ENCODE measurements around the gene THAP10.
"Not testable (repeated sequence)": the region's sequence is repeated elsewhere in the genome, so short reads cannot be mapped to it uniquely, and the experiment has no call there.

Gene THAP10

DNA sequence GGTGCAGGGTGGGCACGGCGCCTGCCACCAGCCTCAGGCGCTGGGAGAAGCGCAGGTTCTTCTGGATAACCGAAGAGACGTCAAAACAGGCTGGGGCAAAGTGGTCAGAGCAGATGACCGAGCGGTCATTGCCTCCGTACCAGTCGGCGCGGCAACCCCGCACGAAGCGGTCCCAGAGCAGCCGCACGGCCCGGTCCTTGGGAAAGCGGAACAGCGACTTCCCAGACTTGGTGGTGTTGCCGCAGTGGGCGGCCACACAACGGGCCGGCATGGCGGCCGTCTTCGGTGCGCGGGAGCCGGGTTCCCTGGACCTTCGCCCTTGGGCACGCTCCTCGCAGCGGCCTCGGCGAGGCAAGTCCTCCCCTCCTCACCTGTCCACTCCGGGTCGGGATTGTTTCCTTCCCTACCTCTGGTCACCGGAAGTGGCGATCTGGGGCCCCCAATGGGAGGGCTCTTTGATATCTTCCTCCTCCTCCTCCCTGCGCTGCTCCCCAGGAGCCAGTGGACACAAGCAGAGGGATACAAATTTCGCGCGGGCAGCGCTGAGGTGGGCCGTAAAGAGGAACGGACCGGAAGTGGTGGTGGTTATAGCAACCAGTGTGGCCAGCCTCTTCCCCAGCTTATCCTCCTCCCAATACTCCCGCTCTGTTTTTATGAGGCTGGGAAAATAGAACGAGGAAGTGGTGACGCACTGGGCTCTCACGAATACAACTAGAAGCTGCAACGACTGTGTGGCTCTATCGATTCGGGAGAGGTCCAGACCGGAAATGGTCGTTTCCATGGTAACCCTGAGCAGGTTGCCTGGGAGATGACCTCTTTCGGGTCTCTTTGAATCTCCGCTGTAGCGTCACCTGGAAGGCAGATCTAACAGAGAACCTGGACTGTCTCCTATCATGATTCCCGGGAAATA, at the start of gene THAP10, which contains the start of gene LRRC49:
Gene THAP10, minus strand, starts transcription at position 432 of the 910 bp plus-strand sequence. Its CDS starts 161 bp downstream, at position 271.
Gene LRRC49, plus strand, starts transcription at position 825 of the 910 bp plus-strand sequence. Its CDS starts 69 bp downstream, at position 894.
- peak in 1 of 2 donors; percentile 27 for DNase-seq (ENCODE audit: low read depth in 1 of 2, low spot score in 1 of 2)

DNA sequence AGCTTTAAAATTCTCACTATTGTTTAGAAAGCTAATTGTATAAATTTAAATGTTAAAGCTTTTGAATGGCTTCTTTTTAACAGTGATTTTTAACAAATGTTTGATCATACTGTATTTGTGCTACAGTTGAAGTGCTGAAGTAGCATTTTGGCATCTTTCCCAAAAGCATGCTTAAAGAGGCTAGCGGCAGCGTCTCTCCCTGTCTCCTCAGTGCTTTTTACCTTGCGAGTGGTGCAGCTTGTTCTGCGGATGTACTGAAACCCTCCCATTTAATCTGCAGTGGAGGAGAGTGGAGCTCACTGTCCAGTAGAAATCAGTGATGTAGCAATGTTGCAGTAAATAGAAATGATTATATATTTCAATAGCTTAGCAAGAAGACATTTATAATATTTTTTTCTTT, 44.1 kb upstream of the THAP10 start:
- DNase-seq (ENCODE audit: low read depth in 1 of 2, low spot score in 1 of 2) = no peak

DNA sequence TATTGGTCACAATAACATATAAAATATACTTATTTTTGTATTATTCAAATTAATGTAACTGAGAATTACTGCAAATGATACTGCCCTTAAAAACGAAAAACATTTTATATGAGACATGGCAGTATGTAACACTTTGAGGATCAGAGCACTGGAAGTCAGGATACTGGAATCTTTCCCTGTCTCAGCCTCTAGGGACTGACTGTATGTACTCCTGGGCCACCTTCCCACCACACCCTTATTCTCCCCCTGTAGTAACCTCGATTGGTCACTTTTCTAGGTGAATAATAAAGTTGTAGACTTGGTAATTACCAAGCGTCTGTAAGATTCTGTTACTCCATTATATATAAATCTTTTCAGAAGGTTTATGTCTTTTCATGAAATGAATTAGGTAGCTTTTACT, 43.4 kb upstream of the THAP10 start:
- no peak for DNase-seq (ENCODE audit: low read depth in 1 of 2, low spot score in 1 of 2)

GRCh38 chr15:70933411-70933810, 41.2 kb upstream of the THAP10 start:
- DNase-seq (ENCODE audit: low read depth in 1 of 2, low spot score in 1 of 2) = no peak

DNA sequence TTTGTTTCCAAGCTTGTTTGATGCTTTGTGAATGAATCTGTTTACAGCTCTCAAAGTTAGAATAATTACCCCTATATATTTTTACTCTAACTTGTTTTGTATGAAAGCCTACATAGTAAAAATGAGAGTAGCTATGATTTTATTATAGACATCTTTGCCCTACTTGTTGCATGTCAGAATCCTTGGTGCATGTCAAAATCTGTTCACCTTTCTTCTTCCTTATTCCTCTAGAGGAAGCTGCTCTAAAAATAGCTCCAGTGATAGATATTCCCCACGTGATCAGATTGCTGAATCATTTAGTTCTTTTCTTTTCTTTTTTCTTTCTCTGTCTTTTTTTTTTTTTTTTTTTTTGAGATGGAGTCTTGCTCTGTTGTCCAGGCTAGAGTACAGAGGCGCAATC, 40.2 kb upstream of the THAP10 start:
- no peak for DNase-seq (ENCODE audit: low read depth in 1 of 2, low spot score in 1 of 2)

GRCh38 chr15:70931821-70932220, 39.6 kb upstream of the THAP10 start:
- no peak for DNase-seq (ENCODE audit: low read depth in 1 of 2, low spot score in 1 of 2)

DNA sequence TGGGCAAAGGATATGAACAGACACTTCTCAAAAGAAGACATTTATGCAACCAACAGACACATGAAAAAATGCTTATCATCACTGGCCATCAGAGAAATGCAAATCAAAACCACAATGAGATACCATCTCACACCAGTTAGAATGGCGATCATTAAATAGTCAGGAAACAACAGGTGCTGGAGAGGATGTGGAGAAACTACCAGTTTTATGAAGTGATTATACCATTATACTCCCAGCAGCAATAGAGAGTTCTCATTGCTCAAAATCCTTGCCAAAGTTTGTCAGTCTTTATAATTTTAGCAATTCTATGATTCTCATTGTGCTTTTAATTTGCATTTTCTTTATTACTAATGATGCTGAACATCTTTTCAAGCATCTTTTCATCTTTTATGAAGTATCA, 34.7 kb upstream of the THAP10 start:
- DNase-seq (ENCODE audit: low read depth in 1 of 2, low spot score in 1 of 2) = not testable (repeated sequence)

DNA sequence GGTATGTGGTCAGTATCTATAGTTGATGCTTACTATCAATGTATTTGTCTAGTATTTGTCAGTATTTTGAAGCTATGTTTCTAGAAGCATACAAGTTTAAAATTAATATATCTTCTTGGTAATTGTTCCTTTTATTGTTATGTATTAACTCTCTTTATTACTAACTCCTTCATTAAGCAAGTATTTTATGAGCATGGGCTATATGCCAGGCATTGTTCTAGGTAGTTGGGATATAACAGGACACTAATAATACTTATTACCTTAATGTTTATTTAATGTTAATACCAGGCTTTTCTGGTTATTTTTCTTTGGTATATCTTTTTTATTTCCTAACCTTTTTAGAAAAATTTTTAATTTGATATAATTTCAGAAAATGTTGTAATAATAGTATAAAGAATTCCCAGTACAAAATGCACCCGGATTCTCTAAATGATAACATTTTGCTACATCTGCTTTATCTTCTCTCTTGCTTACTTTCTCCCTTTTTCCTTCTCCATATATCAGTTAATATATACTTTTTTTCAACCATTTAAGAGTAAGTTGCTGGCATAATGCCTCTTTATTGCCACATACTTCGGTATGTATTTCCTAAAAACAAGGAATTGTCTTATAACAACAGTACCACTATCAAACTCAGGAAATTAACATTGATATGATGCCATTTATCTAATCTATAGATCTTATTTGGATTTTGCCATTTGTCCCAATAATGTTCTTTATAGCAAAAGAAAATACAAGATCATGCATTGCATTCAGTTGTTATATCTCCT, 31.3 kb upstream of the THAP10 start:
- no peak for DNase-seq (ENCODE audit: low read depth in 1 of 2, low spot score in 1 of 2)

- DNase-seq (ENCODE audit: low read depth in 1 of 2, low spot score in 1 of 2) = no peak
Observed at GRCh38 chr15:70922119-70922518, 29.9 kb upstream of the THAP10 start.

DNA sequence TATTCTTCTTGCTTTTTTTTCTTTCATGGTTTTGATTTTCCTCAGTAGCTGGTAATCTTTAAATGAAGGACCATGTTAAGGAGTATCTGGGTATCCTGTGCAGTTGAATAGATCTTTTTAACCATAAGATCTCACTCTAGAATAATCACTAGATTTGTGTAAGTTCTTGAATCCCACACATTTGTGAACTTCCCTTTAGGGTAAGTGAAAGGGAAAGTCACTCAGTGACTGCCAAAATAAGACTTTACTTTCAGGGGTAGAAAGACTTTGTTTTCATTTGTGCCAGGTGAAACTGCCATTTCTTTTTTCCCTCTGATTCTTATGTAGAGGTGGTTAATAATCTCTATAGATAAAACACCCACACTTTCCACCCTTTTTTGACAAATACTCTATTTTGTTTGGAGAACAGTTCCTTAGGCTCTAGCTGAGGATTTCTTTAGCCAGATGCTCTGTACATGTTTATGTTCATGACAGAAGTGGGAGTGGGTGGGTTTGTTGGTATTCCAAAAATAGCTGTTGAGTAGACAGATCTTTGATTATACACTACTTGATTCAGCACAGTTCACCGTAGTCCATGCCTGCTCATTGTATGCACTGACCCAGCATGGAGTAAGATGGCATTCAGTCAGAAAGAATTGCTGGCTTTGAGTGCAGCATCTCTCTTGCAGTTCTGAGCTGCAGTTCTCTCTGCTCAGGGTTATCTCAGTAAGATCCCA, 28.9 kb upstream of the THAP10 start:
- DNase-seq (ENCODE audit: low read depth in 1 of 2, low spot score in 1 of 2) = no peak

DNA sequence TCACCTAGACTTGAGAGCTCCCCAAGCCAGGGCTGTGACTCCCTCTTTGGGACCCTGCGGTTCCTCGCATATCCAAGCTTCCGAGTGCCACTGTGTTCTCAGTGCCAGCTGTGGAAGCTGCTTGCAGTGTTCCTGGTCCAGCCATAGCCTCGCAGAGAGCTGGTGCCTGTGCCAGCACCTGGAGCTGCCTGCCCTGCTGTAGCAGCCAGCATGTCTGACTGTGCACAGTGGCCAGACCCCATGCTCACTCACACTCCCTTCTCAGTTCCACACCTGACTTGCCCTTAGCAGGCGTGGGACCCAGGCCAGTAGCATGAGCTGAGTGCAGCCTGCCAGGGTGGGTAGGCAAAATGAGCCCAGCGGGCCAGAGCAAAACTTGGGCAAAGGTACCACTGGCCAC, 25.7 kb upstream of the THAP10 start:
- no peak for DNase-seq (ENCODE audit: low read depth in 1 of 2, low spot score in 1 of 2)

DNA sequence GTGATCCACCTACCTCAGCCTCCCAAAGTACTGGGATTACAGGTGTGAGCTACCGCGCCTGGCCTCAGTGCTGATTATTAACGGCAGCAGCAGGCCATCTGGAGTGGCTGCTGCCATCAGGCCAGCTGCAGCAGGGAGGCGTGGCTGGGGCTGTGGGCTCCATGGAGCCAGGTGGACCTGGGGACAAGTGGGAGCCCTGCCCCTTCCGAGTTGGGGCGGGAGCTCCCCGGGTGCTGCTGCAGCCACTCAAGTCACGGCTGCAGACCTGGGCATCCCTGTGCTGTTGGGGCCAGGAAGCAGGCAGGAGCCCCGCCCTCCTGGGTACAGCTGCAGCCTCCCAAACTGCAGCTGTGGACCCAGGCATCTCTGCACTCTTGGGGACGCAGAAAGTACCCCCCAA, 24.3 kb upstream of the THAP10 start:
- no peak for DNase-seq (ENCODE audit: low read depth in 1 of 2, low spot score in 1 of 2)

GRCh38 chr15:70912187-70912586, 20.0 kb upstream of the THAP10 start:
- DNase-seq (ENCODE audit: low read depth in 1 of 2, low spot score in 1 of 2) = no peak

- no peak for DNase-seq (ENCODE audit: low read depth in 1 of 2, low spot score in 1 of 2)
Observed at GRCh38 chr15:70910958-70911357, 18.7 kb upstream of the THAP10 start.

GRCh38 chr15:70907784-70908471, 15.7 kb upstream of the THAP10 start:
- DNase-seq (ENCODE audit: low read depth in 1 of 2, low spot score in 1 of 2) = no peak

DNA sequence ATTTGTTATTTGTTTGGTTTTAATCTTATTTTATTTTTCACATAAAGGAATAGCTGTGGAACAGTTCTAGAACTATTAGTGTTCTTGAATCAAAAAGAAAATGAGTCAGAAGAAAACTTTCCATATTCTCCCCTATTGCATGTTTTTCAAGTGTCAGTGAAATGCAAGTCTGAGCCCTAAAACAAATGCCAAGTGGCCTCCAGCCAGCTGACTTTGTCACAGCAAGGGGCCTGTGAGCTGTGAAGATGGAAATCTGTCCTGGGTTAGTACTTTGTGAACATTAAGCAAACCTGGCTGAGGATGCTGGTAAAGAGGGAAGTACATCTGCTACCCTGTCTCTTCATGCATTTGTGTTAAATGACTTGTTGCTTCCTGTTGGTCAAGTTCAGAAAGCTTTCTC, 14.6 kb upstream of the THAP10 start:
- no peak for DNase-seq (ENCODE audit: low read depth in 1 of 2, low spot score in 1 of 2)

DNA sequence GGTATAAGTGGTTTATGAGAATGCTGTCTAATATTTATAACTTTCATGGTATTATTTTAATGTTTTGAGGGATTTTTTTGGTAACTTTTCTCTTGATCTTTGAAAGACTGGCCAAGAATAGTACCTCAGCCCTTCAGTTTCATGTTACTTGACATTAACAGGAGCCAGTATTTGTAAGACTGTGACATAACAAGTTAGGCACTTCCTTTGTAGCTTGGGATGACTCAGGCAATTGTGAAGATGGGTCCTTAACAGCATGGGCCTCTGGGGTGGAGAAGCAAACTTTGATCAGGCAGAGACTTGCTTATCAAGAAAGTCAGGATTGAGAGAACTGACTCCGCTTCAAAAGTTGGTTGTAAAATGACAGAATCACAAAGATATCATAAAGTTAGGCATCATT, 9.9 kb upstream of the THAP10 start:
- no peak for DNase-seq (ENCODE audit: low read depth in 1 of 2, low spot score in 1 of 2)

GRCh38 chr15:70892912-70893560, 803 bp upstream of the THAP10 start:
- no peak for DNase-seq (ENCODE audit: low read depth in 1 of 2, low spot score in 1 of 2)

- DNase-seq (ENCODE audit: low read depth in 1 of 2, low spot score in 1 of 2) = no peak
Observed at GRCh38 chr15:70882361-70882760, 9.9 kb downstream of the THAP10 start.

DNA sequence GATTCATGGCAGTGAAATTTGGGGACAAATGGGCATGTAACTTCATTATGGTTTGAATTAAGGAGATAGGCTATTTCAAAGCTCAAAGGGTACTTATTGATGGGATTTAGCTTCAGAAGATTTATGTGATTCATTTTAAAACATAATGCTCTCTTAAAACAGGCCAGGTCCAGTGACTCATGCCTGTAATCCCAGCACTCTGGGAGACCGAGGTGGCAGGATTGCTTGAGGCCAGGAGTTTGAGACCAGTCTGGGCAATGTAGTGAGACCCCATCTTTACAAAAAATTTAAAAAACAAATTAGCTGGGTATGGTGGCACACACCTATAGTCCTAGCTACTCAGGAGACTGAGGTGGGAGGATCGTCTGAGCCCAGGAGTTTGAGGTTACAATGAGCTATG, 11.5 kb downstream of the THAP10 start:
- no peak for DNase-seq (ENCODE audit: low read depth in 1 of 2, low spot score in 1 of 2)
